RWPE1 (cell line): ENCODE results near the gene B3GALT4.

Experiments
- CTCF ChIA-PET: fragments of 350-600 bp; sonication (Branson Sonifier 250); formaldehyde crosslinking; extraction: SDS; loops from one replicate; lab custom pipeline; 2021; lab: Yijun Ruan, JAX
- POLR2A ChIA-PET: fragments of 400-600 bp; formaldehyde crosslinking; extraction: SDS; loops from one replicate; lab custom pipeline; 2020; ENCODE audit warnings: antibody characterized with exemption; ENCODE audit not compliant: low non-redundant PET; lab: Yijun Ruan, JAX
- DNase-seq: peaks from one replicate; pipeline ENCODE4 v3.0.0; 2012; ENCODE audit warnings: low spot score
- H3K27ac ChIP-seq: fragments of 450-650 bp; 2 replicates; pipeline ENCODE4 v1.5.1; 2017
- TF ChIP-seq, protein P1 (sequence below): fragments of 450-650 bp; conservative IDR thresholded peaks from 2 replicates; pipeline ENCODE4 v1.5.1; 2017; ENCODE audit warnings: low read depth, mild to moderate bottlenecking

B3GALT4 gene

DNA sequence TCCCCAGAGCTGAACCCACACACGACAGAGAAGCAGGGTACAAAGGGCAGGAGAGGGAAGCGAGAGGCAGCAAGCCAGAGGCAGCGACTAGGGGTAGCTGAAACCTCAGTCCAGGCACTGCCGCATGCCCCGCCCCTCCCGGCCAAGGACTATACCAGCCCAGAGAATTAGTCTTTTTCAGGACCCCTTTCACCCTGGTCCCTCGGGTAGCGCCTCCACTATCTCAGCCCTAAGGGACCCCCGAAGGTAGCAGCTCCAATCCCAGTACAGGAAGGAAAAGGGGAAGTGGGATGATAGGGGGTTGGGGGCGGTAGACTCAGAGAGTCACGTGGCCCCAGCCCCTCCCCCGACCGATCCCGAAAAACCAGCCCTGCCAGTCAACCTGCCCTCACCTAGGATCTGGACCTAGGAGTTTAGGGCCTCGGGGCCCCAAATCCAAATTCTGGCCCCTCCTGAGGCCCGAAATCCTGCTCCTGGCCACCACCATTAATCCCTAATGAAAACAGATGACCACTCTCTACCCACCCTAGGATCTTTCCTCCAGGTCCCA lies 20.6 kb downstream of the B3GALT4 start:
- ChIA-PET CTCF (no interaction called here), POLR2A (interaction anchor here (1.1 to 3.6 kb wide), 2 partner anchors 9 to 21 kb away, joined by 4 to 14 read pairs; partner anchors contain the start of genes B3GALT4 and WDR46)
- TF ChIP-seq, protein P1, sequence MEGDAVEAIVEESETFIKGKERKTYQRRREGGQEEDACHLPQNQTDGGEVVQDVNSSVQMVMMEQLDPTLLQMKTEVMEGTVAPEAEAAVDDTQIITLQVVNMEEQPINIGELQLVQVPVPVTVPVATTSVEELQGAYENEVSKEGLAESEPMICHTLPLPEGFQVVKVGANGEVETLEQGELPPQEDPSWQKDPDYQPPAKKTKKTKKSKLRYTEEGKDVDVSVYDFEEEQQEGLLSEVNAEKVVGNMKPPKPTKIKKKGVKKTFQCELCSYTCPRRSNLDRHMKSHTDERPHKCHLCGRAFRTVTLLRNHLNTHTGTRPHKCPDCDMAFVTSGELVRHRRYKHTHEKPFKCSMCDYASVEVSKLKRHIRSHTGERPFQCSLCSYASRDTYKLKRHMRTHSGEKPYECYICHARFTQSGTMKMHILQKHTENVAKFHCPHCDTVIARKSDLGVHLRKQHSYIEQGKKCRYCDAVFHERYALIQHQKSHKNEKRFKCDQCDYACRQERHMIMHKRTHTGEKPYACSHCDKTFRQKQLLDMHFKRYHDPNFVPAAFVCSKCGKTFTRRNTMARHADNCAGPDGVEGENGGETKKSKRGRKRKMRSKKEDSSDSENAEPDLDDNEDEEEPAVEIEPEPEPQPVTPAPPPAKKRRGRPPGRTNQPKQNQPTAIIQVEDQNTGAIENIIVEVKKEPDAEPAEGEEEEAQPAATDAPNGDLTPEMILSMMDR: no peak
- DNase-seq: peak; percentile 77
- H3K27ac ChIP-seq: peak overlapping the region; percentile 98

- TF ChIP-seq, protein P1: no peak
- peak; percentile 93 for DNase-seq
- POLR2A ChIA-PET: interaction anchor here (1.1 to 3.6 kb wide), 2 partner anchors 9 to 21 kb away, joined by 4 to 14 read pairs; partner anchors contain the start of genes B3GALT4 and WDR46
- CTCF ChIA-PET: interaction anchor here (0.6 to 1.3 kb wide), 2 partner anchors 12 to 50 kb away, joined by 3 to 4 read pairs; no protein-coding TSS in a partner anchor
- H3K27ac ChIP-seq: peak overlapping the region; percentile 98
Measured at GRCh38 chr6:33297956-33298772, 21.2 kb downstream of the B3GALT4 start.

DNA sequence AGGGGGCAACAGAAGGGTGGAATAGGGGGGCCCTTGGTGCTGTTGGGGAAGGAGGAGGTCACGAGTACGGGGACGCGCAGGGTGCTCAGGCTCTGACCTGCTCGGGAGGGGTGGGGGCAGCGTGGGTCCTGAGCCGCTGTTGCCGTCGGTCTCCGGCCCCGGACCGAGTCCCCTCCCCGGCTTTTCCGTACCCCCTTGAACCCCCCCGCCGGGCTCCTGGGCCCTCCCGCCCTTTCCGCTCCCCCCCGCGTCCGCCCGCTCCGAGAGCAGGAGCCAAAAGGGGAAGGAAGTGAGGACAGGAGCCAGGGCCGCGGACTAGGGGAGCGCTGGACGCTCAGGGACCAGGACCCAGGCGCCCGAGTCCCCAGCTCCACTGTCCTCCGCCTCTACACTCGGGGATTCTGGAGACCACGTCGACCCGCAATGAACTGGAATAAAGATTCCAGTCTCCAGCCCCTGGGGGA lies 21.9 kb downstream of the B3GALT4 start, which contains the start of gene RGL2:
TSS of gene RGL2 (minus strand) at position 170 of the 464 bp plus-strand sequence. CDS start 332 bp downstream, outside the sequence.
- H3K27ac ChIP-seq: peak within 1 kb of the TSS; percentile 98
- TF ChIP-seq, protein P1: no peak
- POLR2A ChIA-PET: interaction anchor here (3.6 kb wide), 1 partner anchor 22 kb away, joined by 14 read pairs; the partner anchor contains the start of gene B3GALT4
- peak; percentile 47 for DNase-seq
- CTCF ChIA-PET: interaction anchor here (0.6 to 1.7 kb wide), 8 partner anchors 10 to 22 kb away, joined by 3 to 15 read pairs (median 4); partner anchors contain the start of genes B3GALT4 and TAPBP

DNA sequence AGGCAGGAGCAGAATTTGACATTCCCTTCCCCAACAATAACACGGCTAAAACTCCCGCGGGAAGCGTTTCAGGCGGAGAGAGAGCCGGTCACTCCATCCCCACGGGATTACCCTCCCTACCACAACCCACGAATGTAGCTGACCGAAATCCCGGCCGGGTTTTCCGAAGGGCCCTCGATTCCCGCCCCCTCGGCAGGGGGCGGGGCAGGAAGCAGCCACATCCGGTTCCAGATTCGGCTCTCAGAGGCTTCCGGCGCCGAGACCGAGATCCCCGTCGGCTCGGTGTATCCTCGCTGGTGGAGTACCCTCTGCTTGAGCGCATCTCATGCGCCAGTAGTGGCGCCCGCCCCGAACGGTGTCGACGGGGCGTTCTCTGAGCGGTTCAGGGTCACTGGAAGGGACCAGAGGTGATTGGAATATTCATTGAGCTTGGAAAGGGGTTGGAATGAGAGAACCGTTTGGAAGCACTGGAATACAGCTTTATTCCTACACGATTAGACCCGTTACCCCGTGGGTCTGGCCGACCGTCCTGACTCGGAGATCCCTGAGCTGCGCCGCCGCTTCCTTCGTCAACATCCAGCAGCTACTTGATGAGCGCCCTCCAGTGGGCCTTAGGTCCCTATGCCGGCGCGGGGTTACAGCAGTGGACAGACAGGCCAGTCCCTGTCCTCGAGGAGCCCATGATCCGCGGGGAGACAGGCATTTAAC lies 22.5 kb downstream of the B3GALT4 start:
- TF ChIP-seq, protein P1: peak; percentile 84
- ChIA-PET POLR2A (interaction anchor here (3.6 kb wide), 1 partner anchor 22 kb away, joined by 14 read pairs; the partner anchor contains the start of gene B3GALT4), CTCF (interaction anchor here (0.5 to 1.7 kb wide), 10 partner anchors 11 to 298 kb away, joined by 3 to 15 read pairs (median 4); partner anchors contain the start of genes B3GALT4 and TAPBP)
- DNase-seq: peak; percentile 82
- peak overlapping the region; percentile 98 for H3K27ac ChIP-seq

DNA sequence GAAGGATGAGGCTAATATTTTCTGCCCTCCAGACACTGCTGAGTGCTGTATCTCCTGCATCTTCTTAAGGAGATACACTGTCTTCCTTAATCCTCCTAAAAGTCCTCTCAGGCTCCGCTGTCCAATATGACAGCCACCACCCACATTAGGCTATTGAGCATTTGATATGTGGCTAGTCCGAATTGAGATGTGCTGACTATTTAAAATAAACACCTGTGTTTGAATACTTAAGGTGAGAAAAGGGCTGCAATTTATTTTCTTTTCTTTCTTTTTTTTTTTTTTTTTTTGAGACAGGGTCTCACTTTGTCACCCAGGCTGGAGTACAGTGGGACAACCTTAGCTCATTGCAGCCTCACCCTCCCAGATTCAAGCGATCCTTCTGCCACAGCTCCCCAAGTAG lies 25.0 kb downstream of the B3GALT4 start:
- H3K27ac ChIP-seq: peak overlapping the region; percentile 38
- DNase-seq: no peak
- ChIA-PET CTCF (no interaction called here), POLR2A (interaction anchor here (0.7 kb wide), 1 partner anchor 41 kb away, joined by 3 read pairs; no protein-coding TSS in a partner anchor)
- TF ChIP-seq, protein P1: no peak
